ENCODE results near the gene MED10.

DNA sequence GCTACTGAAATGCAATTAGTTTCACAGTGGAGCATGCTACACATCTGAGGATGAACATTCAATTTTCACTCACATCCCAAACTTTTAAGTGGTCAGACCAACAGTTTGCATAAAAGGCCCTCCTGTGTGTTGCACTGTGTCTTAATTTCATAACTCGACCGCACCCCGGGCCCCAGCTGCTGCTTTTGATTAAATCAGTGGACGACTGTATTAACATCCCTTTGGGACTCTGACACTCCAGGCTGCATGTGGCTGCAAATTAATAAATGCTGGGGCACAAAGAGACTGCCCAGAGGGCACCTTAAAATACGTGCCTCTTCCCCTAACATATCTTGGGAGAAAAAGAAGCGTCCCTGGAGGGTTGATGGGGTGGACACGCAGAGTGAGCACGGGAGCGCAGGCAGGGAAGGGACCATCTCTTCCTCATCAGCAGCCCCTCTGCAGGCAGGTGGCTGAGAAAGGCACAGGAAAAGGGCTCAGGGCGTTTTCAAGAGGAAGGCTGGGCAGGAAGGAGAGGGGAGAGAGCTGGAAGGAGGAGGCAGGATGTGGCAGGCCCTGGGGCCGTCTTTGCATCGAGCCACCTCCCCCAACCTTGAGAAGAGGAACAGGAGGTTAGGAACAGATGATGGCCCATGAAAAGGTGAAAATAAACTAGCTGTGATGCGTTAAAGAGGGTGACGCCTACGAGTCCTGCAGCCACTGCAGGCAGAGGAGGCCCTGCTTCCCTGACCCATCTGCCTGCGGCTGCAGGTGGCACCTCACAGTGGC, 18.6 kb downstream of the MED10 start:
- no peak for TF ChIP-seq EZH2 (IDR thresholded peaks at IDR 0.05; ENCODE audit: insufficient read depth, low read length)
- TF ChIP-seq, protein P1, sequence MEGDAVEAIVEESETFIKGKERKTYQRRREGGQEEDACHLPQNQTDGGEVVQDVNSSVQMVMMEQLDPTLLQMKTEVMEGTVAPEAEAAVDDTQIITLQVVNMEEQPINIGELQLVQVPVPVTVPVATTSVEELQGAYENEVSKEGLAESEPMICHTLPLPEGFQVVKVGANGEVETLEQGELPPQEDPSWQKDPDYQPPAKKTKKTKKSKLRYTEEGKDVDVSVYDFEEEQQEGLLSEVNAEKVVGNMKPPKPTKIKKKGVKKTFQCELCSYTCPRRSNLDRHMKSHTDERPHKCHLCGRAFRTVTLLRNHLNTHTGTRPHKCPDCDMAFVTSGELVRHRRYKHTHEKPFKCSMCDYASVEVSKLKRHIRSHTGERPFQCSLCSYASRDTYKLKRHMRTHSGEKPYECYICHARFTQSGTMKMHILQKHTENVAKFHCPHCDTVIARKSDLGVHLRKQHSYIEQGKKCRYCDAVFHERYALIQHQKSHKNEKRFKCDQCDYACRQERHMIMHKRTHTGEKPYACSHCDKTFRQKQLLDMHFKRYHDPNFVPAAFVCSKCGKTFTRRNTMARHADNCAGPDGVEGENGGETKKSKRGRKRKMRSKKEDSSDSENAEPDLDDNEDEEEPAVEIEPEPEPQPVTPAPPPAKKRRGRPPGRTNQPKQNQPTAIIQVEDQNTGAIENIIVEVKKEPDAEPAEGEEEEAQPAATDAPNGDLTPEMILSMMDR (IDR thresholded peaks at IDR 0.05; ENCODE audit: insufficient read depth, low read depth, low read length), result no peak
